Measurements from ENCODE around the gene ADRA2C. TPM values are rescaled to one million over a fixed set of nuclear protein-coding genes. Genes with fewer than 3 reads are reported as not detected.

ADRA2C gene
- total RNA-seq, 1 experiment from 2014 or later, result 8.6 TPM

GRCh38 chr4:3771939-3772495 lies 5.8 kb downstream of the ADRA2C start:
- H3K27me3 ChIP-seq (ENCODE audit: insufficient read depth, low read length), result no peaks in the 10 kb centered on the region; the same call in 1 of the 2 replicates
- Mint-ChIP-seq H3K9me3 (no peaks in the 10 kb centered on the region; a peak in 1 of 5 replicates), H3K4me3 (no peak overlapping the region), H3K36me3 (ENCODE audit: insufficient read depth in 1 of 3, low read depth in 3 of 3) (no peaks in the 10 kb centered on the region; a peak in 1 of 7 replicates), H3K4me1 (peaks cover 6 to 30% of the 10 kb centered on the region in 2 experiments; a peak in 3 of 4 replicates), H3K27me3 (ENCODE audit: low read depth) (peaks cover 18% of the 10 kb centered on the region), H3K27ac (no peak overlapping the region)
- no peak overlapping the region for H2AFZ ChIP-seq (ENCODE audit: low read length)
- no peak overlapping the region for H2BK120ac ChIP-seq (ENCODE audit: low read depth, low read length, poor library complexity, severe bottlenecking)
- no peak overlapping the region for H3T11ph ChIP-seq (ENCODE audit: low read length)
- no CpG with 5 or more reads among the region's 24 CpGs for WGBS (ENCODE audit: extremely low coverage, insufficient read length, low lambda C conversion rate)
- H3K9me3 ChIP-seq (ENCODE audit: control insufficient read depth, low read depth, low read length), result no peaks in the 10 kb centered on the region
- H4K5ac ChIP-seq (ENCODE audit: insufficient read length, low read depth, low read length), result no peak overlapping the region
- no peaks in the 10 kb centered on the region for H3K79me2 ChIP-seq (ENCODE audit: insufficient read depth, low read length)
- no peak overlapping the region for H4K91ac ChIP-seq (ENCODE audit: insufficient read length, low read depth, low read length)
- H3K4ac ChIP-seq (ENCODE audit: low read depth, low read length), result no peak overlapping the region
- no peak overlapping the region for H3K27ac ChIP-seq (ENCODE audit: insufficient read length, low read depth, low read length)
- no peak overlapping the region for H3K18ac ChIP-seq (ENCODE audit: insufficient read length, low read depth, low read length)
- no peak for TF ChIP-seq CTCF (conservative IDR thresholded peaks at IDR 0.05)
- no peak overlapping the region for H3K4me2 ChIP-seq (ENCODE audit: insufficient read depth, insufficient read length, low read length)
- H2BK12ac ChIP-seq (ENCODE audit: insufficient read length, low read depth, low read length), result no peak overlapping the region
- no peak overlapping the region for H2BK15ac ChIP-seq (ENCODE audit: low read depth, low read length)
- no peaks in the 10 kb centered on the region; the same call in 1 of the 2 replicates for H3K4me1 ChIP-seq (ENCODE audit: insufficient read depth, low read length)
- no peak overlapping the region for H4K8ac ChIP-seq (replicated peaks; ENCODE audit: insufficient read length, low read depth, low read length)
- H3K23me2 ChIP-seq (ENCODE audit: insufficient read length, low read depth, low read length, poor library complexity, severe bottlenecking), result no peaks in the 10 kb centered on the region
- H2BK20ac ChIP-seq (ENCODE audit: low read depth, low read length, poor library complexity, severe bottlenecking), result no peak overlapping the region
- H3K14ac ChIP-seq (ENCODE audit: insufficient read depth, low read length), result no peak overlapping the region
- H3K56ac ChIP-seq (ENCODE audit: insufficient read length, low read depth, low read length), result no peak overlapping the region
- H2AK5ac ChIP-seq (ENCODE audit: insufficient read length, low read length), result no peak overlapping the region
- no peak overlapping the region for H3K23ac ChIP-seq (ENCODE audit: insufficient read length, low read depth, low read length)
- H2BK5ac ChIP-seq (ENCODE audit: insufficient read length, low read length), result no peak overlapping the region
- no peaks in the 10 kb centered on the region for H3K79me1 ChIP-seq (ENCODE audit: insufficient read depth, low read depth, low read length, poor library complexity, severe bottlenecking)
- H3K9ac ChIP-seq (ENCODE audit: extremely low read depth, insufficient read length, low read length), result no peak overlapping the region
- DNase-seq, result no peak
- H4K20me1 ChIP-seq (ENCODE audit: control insufficient read depth, insufficient read depth, insufficient read length), result peaks cover 2% of the 10 kb centered on the region

Data from H9 (cell line).